ENCODE results near the gene PEX11B.

Gene PEX11B

DNA sequence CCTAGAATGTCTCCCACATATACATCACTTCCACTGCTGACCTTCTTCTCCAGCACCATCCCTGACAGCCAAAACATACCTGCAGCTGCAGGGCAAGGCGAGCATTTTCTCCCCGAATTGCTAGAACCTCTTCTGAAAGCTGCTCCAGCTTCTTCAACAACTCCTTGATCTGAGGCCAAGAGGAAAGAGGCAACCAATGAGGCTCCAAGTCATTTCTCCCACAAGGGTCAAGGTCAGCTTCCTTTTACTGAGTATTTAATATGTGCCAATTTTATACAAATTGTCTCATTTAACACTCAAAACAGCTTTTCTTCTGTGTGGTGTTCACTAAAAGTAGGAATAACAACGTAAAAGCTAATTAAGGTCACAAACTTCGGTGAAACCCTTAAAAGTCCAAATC, 50.3 kb downstream of the PEX11B start:
- no peak for DNase-seq

DNA sequence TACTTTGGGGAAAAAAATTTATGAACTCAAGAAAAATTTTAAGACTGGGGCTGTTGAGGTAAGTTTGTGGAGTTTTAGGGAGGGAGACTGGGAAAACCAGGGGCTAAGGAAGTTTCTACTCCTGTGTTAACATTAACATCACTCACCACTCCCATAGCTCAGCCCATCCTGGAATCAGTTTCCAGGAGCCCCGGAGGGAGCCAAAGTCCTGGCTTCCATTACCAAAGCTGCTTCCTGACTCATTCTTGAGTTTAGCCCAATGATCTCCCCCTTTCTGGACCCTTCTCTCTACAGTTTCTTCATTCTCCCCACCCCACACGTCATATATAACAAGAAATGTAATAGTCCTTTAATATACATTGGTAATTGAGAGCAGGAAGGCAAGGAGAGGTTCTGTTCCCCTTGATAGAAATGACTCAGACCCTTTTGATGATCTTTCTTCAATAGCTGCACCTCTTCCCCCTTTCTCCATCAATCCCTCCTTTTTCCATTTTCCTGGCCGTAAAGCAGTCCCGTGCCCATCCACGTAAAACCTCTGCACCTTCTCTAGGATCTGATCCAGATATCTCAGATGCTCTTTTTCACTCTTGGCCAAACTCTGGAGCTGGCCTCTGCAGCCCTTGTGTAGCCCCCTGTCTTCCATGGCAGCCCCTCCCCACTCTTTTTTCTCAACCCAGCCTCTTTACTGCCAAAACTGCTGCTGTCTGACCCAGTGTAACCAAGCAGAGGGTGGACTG, 55.1 kb downstream of the PEX11B start:
- peak; percentile 92 for DNase-seq

All from right hindlimb (tissue), 1 donor.